Measurements from ENCODE around the gene PARD3B.

GRCh38 chr2:205274801-205275200 is 729.5 kb downstream of the PARD3B start:
- TF ChIP-seq CTCF (IDR thresholded peaks at IDR 0.05) (no peak), POLR2A (IDR thresholded peaks at IDR 0.05) (no peak)
